ENCODE measurements around the gene HSPA4L. TPM values are rescaled to one million over a fixed set of nuclear protein-coding genes. Genes with fewer than 3 reads are reported as not detected.

Gene HSPA4L
- total and polyA plus RNA-seq, 2 donors (not counting 1 experiment from before 2014, with no cell fraction given), result not detected

DNA sequence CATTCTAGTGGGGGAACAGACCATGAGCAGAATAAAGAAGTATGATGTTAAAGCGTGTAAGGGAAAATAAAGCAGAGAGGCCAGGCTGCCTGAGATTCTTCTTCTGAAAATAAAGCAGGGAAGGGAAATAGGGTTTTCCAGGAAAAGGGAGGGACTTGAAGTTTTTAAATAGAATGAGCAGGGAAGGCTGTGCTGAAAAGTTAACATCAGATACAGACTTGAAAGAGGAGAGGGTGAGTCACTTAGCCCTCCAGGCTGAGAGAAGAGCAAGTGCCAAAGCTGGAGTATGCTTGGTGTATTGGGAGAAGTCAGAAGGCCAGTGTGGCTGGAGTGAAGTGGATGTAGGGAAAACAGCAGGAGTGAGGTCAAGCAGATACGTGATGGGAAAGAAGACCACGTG, 88.6 kb downstream of the HSPA4L start:
- POLR2A ChIA-PET, result no interaction called here
- DNase-seq, result no peak
- H3K4me1 Mint-ChIP-seq, result no peaks in the 10 kb centered on the region
- H3K4me2 ChIP-seq (replicated peaks; ENCODE audit: low read depth, low read length, poor library complexity, severe bottlenecking), result no peak overlapping the region
- H3K27me3 Mint-ChIP-seq, result no peaks in the 10 kb centered on the region
- no peak overlapping the region for H2AFZ ChIP-seq (ENCODE audit: insufficient read depth, low read depth, low read length, poor library complexity, severe bottlenecking)
- no peaks in the 10 kb centered on the region for H3K9me3 Mint-ChIP-seq (ENCODE audit: insufficient read depth)
- H3K4me3 Mint-ChIP-seq, result no peak overlapping the region
- no peak for ATAC-seq (ENCODE audit: low read depth)
- H3K36me3 ChIP-seq (replicated peaks in 1 of 2; ENCODE audit: control extremely low read depth in 1 of 2, control insufficient read depth in 1 of 2, extremely low read depth in 1 of 2, insufficient read depth in 2 of 2, low read length in 1 of 2), result no peaks in the 10 kb centered on the region
- no peaks in the 10 kb centered on the region for H3K9me3 ChIP-seq (ENCODE audit: control extremely low read depth in 1 of 3, control insufficient read depth in 2 of 3, insufficient read depth in 1 of 3, low read length in 2 of 3)
- 97% methylated on average over 3 of the region's 3 CpGs for WGBS (ENCODE audit: insufficient coverage)
- H3K27ac ChIP-seq (ENCODE audit: low read length in 2 of 2), result no peak overlapping the region
- H3K4me3 ChIP-seq (ENCODE audit: control extremely low read depth in 1 of 5, extremely low read depth in 1 of 5, insufficient read depth in 1 of 5, low read depth in 2 of 5, low read length in 4 of 5), result no peak overlapping the region
- H3K27me3 ChIP-seq (replicated peaks in 1 of 4; ENCODE audit: control extremely low read depth in 1 of 4, control insufficient read depth in 3 of 4, insufficient read depth in 4 of 4, low read length in 3 of 4), result no peaks in the 10 kb centered on the region
- TF ChIP-seq EZH2 (IDR thresholded peaks at IDR 0.05; ENCODE audit: borderline replicate concordance, insufficient read depth, low read depth, low read length, poor library complexity, severe bottlenecking) (no peak), CTCF (IDR thresholded peaks at IDR 0.05) (no peak)
- H3K79me2 ChIP-seq (ENCODE audit: control insufficient read depth, insufficient read depth, low read length), result no peaks in the 10 kb centered on the region
- H3K9ac ChIP-seq (ENCODE audit: low read length), result no peak overlapping the region
- no peaks in the 10 kb centered on the region for H3K4me1 ChIP-seq (ENCODE audit: control insufficient read depth in 2 of 2, insufficient read depth in 2 of 2, low read length in 2 of 2)
- CTCF ChIA-PET, result no interaction called here
- intact Hi-C loops (cut with micrococcal nuclease), result no loop called here
- no peaks in the 10 kb centered on the region for H4K20me1 ChIP-seq (ENCODE audit: control insufficient read depth, insufficient read depth, low read length, poor library complexity, severe bottlenecking)
- no peak overlapping the region for H3K27ac Mint-ChIP-seq

DNA sequence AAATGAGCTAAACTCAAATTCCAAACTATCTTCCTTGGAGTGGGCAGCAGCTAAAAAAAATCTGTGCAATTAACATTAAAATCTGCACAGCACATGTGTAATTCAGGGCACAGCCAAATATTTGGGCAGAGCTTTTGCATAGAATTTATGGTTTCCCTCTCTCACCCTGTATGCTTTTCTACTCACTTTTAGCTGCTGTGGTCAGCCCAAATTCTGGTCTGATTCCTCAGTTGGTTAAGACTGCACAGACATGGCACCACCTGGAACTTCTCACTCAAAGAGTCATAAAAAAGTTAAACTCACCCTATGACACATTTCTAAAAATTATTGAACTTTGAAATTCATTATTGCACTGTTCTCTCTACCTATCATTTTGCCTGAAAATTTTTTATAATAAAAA, 93.7 kb downstream of the HSPA4L start:
- DNase-seq (no peak), ATAC-seq (ENCODE audit: low read depth) (no peak)
- H3K9me3 Mint-ChIP-seq (ENCODE audit: insufficient read depth), result no peaks in the 10 kb centered on the region
- peaks cover 5% of the 10 kb centered on the region for H3K79me2 ChIP-seq (ENCODE audit: control insufficient read depth, insufficient read depth, low read length)
- TF ChIP-seq EZH2 (IDR thresholded peaks at IDR 0.05; ENCODE audit: borderline replicate concordance, insufficient read depth, low read depth, low read length, poor library complexity, severe bottlenecking) (no peak), CTCF (IDR thresholded peaks at IDR 0.05) (no peak)
- H3K27ac Mint-ChIP-seq, result no peak overlapping the region
- H3K9me3 ChIP-seq (ENCODE audit: control extremely low read depth in 1 of 3, control insufficient read depth in 2 of 3, insufficient read depth in 1 of 3, low read length in 2 of 3), result no peaks in the 10 kb centered on the region
- H3K4me3 ChIP-seq (ENCODE audit: control extremely low read depth in 1 of 5, extremely low read depth in 1 of 5, insufficient read depth in 1 of 5, low read depth in 2 of 5, low read length in 4 of 5), result no peak overlapping the region
- intact Hi-C loops (cut with micrococcal nuclease), result no loop called here
- ChIA-PET POLR2A (no interaction called here), CTCF (no interaction called here)
- H4K20me1 ChIP-seq (ENCODE audit: control insufficient read depth, insufficient read depth, low read length, poor library complexity, severe bottlenecking), result no peaks in the 10 kb centered on the region
- no peak overlapping the region for H3K4me3 Mint-ChIP-seq
- peaks cover 7% of the 10 kb centered on the region for H3K4me1 Mint-ChIP-seq
- peaks cover 0 to 3% of the 10 kb centered on the region in 2 donors for H3K4me1 ChIP-seq (ENCODE audit: control insufficient read depth in 2 of 2, insufficient read depth in 2 of 2, low read length in 2 of 2)
- H3K27ac ChIP-seq (ENCODE audit: low read length in 2 of 2), result no peak overlapping the region
- H3K27me3 ChIP-seq (replicated peaks in 1 of 4; ENCODE audit: control extremely low read depth in 1 of 4, control insufficient read depth in 3 of 4, insufficient read depth in 4 of 4, low read length in 3 of 4), result no peaks in the 10 kb centered on the region
- no peak overlapping the region for H3K9ac ChIP-seq (ENCODE audit: low read length)
- no peak overlapping the region for H2AFZ ChIP-seq (ENCODE audit: insufficient read depth, low read depth, low read length, poor library complexity, severe bottlenecking)
- no peaks in the 10 kb centered on the region for H3K27me3 Mint-ChIP-seq
- no peak overlapping the region for H3K4me2 ChIP-seq (replicated peaks; ENCODE audit: low read depth, low read length, poor library complexity, severe bottlenecking)
- H3K36me3 ChIP-seq (replicated peaks in 1 of 2; ENCODE audit: control extremely low read depth in 1 of 2, control insufficient read depth in 1 of 2, extremely low read depth in 1 of 2, insufficient read depth in 2 of 2, low read length in 1 of 2), result no peaks in the 10 kb centered on the region
